GM19372 (cell line): ENCODE measurements around the gene ZBTB7C.

Experiments
- ATAC-seq: cut with Tn5 transposase; IDR thresholded peaks from one replicate; pipeline ENCODE4 v1.9.1; 2021; ENCODE audit warnings: mild to moderate bottlenecking, low read depth, moderate library complexity; ENCODE audit not compliant: unreplicated experiment

ZBTB7C gene

DNA sequence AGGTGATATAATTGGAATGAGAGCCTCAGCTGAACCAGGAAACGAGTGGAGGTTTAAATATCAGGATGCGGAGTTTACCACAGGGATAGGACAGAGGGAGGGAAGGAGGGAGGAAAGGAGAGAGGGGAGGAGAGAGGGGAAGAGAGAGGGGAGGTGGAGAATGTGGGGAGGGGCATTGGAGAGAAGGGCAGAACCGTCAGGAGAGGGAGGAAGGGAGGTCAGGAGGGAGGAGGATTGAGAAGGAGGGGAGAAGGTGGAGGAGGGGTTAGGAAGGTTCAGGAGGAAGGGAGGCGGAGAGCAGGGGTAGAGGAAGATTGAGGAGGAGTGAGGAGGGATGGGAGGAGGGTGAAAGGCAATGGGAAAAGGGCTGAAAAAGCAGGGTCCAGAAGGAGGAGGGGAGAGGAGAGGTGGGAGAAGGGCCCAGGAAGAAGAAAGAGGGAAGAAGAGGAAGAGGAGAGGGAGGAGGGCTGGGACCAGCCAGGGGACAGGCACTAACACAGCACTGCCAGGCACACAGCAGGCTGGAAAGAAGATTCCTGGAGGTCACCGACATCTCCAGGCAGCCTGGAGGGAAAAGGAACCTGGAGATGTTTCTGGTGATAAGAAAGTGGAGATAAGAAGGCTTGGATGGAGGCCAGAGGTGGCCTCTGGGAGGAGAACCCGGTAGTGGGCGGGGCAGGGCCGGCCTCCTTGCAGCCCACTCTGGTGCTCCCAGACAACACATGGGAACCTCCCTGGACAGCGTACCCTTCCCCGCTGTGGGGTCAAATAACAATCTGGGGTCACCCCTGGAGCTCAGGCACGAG is 302.0 kb downstream of the ZBTB7C start:
- no peak for ATAC-seq

DNA sequence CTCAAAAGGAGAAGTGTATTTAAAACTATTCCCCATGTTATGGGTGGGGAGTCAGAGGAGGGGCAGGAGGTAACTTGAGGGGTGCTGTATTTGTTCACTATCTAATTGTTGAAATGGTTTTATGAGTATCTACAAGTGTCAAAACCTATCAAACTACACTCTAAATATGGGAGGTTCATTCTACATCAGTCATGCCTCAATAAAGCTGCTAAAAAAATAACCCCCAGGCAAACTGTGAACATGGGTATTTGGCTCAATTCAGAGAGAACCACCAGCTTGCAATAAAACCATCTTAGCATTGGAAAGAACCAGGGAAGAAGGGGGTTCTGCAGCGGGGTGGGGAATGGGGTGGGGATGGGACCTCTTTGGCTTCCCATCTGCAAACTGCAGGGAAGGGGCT is 302.7 kb downstream of the ZBTB7C start:
- no peak for ATAC-seq

DNA sequence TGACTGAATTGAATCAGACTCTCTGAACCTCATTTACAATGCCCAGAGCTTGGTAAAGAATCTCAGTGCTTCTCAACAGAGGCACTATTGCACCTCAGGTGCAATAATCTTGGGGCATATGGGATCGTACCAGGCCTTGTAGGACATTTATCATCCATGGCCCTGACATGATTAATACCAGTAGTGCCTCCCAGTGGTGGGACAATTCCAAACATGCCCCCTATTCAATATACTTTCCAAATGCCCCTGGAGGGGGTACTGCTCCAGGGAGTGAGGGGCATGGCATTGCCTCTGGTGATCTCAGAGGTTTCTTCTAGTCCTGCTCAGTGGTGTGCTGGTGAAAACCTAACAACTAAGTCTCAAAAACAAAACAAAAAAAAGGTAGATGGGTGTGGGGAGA is 303.9 kb downstream of the ZBTB7C start:
- no peak for ATAC-seq

DNA sequence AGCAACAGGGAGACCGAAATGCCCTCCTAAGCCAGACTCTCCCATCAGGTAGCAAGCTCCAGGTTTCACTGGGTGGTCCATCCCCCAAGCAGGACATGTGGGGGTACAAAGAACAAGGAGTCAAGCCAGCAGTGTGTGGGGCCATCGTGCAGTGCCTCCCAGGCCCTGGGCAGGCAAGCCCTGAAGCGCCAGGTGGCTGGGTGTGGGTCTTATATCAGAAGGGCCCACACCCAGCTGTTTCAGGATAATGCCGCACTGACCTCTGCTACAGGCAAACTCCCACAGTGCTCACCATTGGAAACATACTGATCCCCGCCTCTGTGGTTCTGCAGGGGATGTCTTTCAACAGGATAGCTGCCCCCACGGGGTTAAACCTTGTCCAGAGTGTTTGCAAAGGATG is 304.5 kb downstream of the ZBTB7C start:
- no peak for ATAC-seq

DNA sequence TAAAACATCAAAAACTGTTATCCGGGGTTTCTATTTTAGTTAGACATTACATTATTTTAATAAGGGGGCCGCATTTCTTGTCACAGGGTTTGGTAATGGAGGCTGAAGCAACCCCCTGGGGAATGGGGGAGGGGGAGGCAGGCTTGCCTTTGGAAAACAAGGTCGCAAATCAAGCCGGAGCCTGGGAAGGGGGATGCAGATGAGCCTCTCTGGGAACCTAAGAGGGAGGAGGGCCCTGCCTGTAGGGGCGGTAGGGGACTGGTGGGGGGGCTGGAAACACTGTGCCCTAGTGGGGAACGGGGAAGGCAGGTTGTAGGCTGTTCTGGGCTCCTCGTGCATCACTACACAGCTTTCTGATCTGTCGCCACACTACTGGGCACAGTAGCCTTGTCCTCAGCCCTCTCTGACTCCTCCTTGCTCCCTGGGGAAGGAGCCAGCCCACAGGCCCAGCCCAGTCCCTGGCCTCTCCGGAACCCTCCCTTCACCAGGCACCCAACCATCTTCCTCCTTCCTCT is 308.5 kb downstream of the ZBTB7C start:
- no peak for ATAC-seq

DNA sequence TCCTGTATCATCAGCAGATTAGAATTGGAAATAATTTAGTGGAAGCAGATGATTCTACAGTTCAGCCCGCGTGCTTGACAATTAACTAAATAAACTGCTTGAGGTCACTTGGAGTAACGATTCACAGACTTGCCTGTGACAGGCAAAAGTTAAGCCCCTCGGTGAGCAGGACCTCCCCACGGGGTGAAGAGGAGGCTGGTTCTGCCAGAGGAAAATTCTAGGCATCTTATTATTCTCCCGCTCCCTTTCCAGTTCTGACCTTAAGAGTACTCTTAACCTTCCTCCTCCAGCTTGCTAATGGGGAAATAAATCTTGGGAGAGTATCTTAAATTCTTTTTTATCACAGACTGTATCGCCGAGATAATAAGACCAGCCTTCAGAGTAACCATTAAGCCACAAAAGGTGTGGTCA is 309.0 kb downstream of the ZBTB7C start:
- ATAC-seq: no peak

DNA sequence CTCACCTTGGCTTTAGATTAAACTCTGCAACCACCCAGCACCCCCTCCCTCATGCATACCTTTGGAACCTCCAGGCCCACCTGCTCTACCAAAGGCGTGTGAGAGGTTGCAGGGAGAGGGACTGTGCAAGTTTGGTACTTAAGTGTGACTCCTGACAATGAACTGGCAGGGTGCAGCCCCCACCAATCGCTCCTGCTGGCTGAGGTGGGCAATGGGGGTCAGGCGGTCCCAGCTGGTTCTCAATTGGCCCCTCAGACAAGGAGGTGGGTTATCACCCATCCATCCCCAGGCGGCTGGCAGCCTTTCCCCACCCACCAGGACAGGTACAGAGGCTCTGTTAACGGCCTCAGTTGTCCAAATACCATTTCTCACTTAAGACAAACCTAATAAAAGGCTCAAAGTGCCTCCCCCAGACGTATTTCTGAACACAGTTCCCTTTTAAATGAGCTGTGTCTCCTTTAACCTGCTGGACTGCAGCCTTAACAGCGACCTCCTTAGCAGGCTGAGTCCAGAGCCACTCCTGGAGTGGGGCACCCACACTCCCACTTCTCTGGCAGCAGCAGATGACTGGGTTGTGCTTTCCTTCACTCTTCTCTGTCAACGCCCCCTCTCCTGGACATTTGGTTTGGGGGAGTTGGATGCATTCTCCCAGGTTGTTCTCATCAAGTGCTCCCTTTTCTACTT is 309.6 kb downstream of the ZBTB7C start:
- ATAC-seq: no peak

DNA sequence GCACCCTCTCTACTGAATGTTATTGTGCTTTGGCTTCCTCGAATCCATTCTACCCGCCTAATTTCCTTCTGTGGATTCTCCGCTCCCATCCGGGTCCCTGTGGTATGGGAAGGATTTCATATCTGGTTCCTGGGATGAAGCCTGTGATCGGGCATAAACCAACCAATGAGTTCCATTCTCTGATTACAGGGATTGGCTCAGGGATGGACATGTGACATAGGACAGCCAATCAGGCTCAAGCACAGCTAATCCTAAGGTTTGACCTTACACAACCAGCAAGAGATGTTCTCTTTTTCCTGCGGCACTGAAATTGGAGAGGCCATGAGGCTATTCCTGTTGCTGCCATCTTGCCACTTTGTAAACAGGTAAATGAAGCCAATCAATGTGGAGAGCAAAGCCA is 310.6 kb downstream of the ZBTB7C start:
- ATAC-seq: no peak

DNA sequence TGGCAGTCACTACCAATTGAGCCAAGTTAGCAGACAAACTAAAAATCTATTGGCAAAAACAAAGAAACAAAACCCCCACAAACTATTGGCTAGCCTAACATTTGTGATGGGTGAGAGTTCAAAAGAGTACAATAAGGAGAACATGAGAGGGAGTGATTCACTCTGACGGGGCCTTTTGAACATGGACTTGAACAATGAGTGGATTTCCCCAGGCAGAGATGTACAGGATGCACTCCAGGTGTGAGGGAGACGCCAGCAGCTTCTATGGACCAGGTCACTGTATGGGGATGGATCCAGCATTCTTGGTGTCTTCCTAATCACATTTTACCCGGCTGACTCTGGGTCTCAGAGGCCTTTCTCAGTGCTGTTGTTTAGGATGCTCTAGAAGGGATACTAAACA is 311.2 kb downstream of the ZBTB7C start:
- ATAC-seq: no peak

DNA sequence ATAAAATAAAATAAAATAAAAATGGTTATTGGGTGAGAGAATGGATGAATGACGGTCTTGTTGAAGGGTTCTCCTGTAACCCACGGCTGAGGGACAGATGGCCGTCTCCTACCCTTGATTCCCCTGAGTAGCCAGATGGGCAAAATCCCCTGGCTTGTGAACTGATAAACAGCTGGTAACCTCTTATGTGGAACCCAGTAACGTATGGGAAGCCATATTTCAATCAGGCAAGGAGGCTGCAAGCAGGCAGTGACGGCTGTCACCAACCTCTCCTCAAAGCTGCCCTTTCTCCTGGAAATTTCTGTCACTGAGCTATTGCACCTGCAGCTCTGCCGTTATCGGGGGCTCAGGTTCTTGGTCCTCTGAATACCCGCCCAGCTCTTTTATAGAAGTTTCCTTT is 313.5 kb downstream of the ZBTB7C start:
- no peak for ATAC-seq

DNA sequence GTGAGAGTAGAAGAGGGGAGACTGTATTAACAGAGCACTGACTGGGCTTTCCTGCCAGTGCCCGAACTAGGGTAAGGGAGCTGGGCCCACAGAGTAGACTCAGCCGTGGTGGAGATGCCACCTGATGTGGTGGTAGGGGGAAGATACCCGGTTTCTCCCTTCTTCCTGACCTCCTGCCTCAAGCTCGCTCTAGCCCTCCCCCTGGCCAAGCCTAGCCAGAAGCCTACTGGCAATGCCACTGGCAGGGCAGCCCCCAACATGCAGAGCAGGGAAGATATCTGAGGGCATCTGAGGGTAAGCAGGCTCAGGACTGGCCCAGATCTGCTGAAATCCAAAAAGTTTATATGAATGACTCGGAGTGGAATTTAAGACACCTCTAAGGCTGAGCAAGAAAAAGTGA is 316.1 kb downstream of the ZBTB7C start:
- no peak for ATAC-seq

DNA sequence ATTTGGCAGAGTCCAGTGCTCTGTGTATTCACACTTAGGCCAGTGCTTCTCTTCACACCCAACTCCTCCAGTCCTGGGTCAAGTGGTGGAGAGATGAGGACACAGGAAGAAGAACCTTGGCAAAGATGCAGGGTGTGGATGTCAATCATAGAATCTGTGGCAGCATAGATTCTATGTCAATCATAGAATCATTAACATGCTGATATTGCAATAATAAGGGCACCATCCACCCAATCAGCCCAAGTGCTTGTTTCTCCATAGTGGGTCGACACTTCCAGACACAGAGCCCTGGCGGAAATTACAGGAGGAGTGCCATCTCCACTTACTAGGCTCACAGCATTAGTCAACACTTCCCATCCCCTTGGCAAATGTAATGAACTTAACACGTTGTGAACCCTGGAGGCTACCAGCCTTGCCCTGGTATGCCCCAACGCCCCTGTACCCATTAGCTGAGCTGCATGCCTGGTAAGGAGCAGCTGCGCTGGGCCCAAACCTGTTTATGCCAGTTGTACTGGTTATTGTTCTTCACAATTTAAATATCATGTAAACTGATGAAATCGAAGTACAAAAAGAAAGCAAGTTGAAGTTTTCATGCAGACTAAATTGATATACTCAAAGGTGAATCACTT is 317.2 kb downstream of the ZBTB7C start:
- ATAC-seq: no peak

DNA sequence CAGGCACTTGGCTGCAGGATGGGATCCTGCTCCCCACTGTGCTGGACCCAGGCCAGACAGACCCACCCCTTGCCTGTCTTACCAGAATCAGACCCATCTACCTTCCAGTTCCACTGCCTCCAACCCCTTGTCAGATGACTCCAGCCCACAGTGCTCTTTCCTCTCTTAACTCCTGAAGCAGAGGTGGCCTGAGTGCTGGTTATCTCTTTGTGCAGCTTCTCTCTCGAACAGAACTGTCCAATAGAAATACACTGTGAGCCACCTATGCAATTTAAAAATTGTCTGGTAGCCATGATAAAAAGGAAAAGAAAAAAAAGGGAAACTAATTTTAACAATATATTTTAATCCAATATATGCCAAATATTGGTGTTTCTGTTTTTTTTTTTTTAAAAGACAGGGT is 318.5 kb downstream of the ZBTB7C start:
- no peak for ATAC-seq

DNA sequence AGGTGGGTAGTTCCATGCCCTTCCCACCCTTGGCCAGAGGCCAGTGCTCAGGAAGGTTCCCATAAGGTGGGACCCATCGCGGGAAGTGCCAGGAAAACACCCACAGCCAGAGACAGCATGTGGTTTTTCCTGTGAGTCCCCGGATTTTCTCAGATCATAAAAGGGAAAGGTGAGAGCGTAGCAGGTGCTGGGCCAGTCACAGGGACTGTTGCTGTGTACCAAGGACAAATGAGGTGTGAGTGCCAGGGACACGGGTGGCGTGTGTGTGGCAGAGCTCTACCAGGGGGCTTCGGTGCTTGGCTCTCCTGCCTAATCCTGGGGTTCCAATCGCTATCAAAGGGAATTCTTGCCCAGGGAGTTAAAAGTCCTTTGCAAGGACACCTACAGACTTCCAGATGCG is 319.2 kb downstream of the ZBTB7C start:
- ATAC-seq: no peak

DNA sequence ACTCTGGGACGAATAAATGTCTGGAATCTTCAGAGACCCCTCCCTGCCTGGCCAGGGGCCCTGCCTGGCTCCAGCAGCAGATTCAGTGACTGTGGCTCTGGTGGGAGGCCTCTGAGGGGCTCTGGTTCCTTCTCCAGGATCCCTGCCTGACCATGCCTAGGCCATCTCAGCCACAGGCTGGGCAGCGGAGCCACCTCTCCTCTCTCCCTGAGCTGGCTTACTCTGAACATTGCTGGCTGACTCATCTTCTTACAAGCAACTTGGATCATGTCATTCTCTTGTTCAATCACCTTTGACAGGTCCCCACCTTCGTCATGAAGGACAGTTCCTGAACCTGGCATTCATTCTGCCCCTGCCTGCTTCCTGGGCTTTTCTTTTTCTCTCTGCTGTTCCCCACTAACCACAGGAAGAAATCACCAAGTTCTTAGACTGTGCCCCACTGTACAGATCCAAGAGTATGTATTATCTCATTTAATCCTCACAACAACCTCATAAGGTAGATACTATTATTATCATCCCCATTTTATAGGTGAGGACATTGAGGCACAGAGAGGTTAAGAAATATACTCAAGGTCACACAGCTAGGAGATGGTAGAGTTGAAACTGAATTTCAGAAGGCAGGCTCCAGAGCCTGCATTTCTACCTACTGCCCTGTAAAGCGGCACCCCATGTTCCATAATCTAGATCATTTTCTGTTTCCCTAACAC is 323.2 kb downstream of the ZBTB7C start:
- ATAC-seq: no peak

DNA sequence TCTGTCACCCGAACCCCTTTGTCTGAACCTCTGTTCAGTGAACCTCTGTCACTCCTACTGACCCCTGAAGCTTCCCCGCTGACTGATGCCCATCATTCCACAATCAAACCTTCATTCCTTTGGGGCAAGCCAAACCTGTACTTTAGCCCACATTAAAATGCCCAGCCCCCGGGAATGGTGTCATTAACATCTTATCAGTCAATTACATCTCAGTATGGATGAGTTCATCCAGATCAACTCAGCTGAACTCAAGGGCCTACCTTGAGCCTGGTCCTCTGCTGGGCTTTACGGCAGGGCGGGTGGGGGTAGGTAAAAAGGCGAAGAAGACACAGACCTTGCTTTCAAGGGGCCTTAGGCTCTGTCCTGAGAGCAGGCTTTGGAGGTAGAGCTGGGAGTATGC is 324.3 kb downstream of the ZBTB7C start:
- ATAC-seq: no peak

DNA sequence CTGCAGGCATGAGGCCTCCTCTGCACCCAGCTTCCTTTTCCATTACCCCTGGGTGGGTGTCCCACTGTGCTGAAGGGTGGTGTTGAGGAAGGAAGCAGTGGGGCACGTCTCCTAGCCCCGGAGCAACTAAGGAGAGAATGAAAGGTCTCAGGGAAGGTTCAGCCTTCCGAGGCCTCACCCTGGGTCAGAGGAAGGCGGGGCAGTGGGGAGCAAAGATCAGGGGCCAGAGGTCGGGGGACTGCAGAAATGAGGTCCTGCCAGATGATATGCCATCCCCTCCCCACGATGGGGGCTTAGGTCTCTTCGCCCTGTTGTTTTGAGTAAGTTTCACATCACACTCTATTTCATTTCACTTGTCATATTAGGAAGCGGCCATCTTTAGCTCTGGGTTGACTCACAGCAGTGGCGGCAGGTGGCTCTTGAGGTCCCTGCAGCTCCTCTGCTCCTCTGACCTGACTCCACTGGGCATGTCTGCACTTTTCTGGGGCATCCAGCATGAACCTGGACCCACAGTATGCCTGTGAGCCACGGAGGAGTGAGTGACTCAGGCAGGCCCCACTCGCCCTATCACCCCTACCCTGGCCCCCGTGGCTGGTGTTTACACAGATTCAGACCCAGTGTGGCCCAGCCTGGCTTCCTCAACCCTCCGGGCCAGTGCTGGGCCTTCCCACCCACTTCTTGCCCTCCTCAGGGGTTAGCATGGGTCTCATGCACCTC is 325.0 kb downstream of the ZBTB7C start:
- ATAC-seq: no peak

DNA sequence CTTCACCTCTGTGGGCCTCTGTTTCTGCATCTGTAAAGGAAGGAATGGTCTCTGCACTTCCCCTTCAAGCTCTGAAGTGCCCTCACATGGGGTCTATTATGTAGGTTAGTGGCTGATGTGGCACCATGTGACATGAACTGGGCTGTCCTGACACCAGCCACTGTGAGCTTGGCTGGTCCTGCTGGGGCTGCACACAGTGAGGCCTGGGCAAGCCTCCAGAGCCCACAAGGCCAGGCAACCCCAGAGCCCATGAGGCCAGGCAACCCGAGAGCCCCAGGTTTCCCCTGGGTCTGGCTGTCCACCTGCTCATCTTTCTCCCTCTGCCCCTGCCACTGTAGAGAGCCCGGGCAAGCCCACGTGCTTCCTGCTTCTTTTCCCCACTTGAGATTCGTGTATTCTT is 328.6 kb downstream of the ZBTB7C start:
- ATAC-seq: no peak

DNA sequence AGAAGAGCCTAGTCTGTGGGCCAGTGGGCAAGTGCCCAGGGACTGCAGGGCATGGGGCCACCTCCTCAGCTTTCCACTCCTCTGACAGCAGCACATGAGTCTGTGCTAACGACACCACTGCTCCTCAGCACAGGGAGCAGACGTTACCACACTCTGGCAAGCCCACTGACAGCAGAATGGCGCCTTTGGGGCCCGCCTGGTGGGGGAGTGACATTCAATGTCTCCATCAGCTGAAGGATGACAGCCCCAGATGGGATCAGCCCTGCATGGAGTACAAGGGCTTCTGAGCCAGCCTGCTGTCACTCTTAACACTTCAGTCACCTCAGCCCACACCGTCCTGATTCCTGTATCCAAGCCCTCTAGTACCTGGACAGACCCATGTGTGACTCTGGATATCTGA is 329.3 kb downstream of the ZBTB7C start:
- ATAC-seq: no peak

DNA sequence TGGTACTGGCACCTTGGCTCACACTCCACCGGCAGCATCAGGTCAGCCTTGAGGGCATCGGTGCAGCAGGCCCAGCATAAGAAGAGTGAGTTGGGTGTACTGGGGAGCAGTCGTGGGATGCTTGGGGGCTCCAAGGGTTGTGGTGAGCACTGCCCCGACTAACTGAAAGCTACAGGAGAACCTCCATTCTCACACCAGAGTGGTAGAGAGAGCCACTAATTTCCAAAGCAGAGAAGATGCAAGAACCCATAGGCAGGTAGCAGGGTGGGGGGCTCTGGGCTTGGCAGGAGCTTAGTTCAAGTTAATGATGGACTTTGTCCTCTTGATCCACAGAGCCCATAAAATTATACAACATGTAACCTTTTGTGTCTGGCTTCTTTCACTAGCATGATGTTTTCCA is 330.7 kb downstream of the ZBTB7C start:
- ATAC-seq: no peak
